ENCODE measurements around the gene TM2D3.

The TM2D3 gene

DNA sequence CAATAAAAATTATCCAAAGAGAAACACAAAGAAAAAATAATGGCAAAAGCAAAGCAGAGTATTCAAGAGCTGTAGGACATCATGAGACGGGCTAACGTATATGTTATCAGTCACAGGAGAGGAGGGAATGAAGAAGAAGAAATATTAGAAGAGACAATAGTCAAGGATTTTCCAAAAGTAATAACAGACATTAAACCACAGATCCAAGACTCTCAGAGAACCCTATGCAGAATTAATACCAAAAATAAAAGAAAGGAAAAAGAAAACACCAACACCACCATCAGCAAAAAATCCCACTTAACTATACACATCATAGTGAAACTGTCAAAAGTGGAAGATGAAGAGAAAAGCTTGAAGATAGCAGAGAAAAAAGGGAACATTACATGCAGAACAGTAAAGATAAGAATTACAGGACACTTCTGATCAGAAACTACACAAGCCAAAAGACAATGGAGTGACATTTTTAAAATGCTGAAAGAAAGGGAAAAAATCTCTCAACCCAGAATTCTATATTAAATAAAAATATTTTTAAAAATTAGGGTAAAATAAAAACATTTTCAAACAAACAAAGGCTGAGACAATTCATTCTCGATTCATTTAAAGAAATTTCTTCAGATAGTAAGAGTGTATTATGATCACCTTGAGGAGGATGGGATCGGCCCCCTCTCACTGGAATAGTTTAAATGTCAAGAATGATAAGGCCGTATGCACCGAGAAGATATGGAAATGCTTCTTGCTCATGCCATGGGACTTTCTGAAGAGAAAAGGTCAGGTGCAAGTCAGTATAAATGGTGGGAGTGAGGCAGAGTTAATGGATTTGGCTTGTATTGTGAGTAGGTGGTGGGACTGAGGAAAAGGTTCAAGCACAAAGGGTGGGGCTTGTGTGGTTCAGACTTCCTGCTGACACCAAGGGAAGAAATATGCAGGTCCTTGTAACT is 28.5 kb downstream of the TM2D3 start:
- no peak for DNase-seq (ENCODE audit: low read depth in 1 of 2, low spot score in 1 of 2)
- Histone ChIP-seq H3K27ac (replicated peaks) (peak overlapping the region; percentile 76), H3K4me3 (replicated peaks; ENCODE audit: insufficient read depth, low read length) (no peak overlapping the region), H3K27me3 (ENCODE audit: insufficient read depth, poor library complexity, severe bottlenecking) (no peaks in the 10 kb centered on the region)
- TF ChIP-seq GABPA (IDR thresholded peaks at IDR 0.05; ENCODE audit: low read depth) (no peak), CTCF (IDR thresholded peaks at IDR 0.05; ENCODE audit: insufficient read depth, low read length) (no peak), REST (IDR thresholded peaks at IDR 0.05; ENCODE audit: insufficient replicate concordance, low read depth) (no peak), POLR2AphosphoS5 (IDR thresholded peaks at IDR 0.05; ENCODE audit: low read depth) (no peak), SPI1 (IDR thresholded peaks at IDR 0.05; ENCODE audit: borderline replicate concordance, low read depth) (no peak)

GRCh38 chr15:101621961-101622360 is 30.2 kb downstream of the TM2D3 start:
- DNase-seq (ENCODE audit: low read depth in 1 of 2, low spot score in 1 of 2), result no peak
- no peaks in the 10 kb centered on the region for H3K27me3 ChIP-seq (ENCODE audit: insufficient read depth, poor library complexity, severe bottlenecking)
- H3K27ac ChIP-seq (replicated peaks), result no peak overlapping the region
- TF ChIP-seq REST (IDR thresholded peaks at IDR 0.05; ENCODE audit: insufficient replicate concordance, low read depth), result no peak
- no peak for TF ChIP-seq CTCF (IDR thresholded peaks at IDR 0.05; ENCODE audit: insufficient read depth, low read length)
- TF ChIP-seq GABPA (IDR thresholded peaks at IDR 0.05; ENCODE audit: low read depth), result no peak
- no peak for TF ChIP-seq POLR2AphosphoS5 (IDR thresholded peaks at IDR 0.05; ENCODE audit: low read depth)
- no peak for TF ChIP-seq SPI1 (IDR thresholded peaks at IDR 0.05; ENCODE audit: borderline replicate concordance, low read depth)
- H3K4me3 ChIP-seq (replicated peaks; ENCODE audit: insufficient read depth, low read length), result no peak overlapping the region

DNA sequence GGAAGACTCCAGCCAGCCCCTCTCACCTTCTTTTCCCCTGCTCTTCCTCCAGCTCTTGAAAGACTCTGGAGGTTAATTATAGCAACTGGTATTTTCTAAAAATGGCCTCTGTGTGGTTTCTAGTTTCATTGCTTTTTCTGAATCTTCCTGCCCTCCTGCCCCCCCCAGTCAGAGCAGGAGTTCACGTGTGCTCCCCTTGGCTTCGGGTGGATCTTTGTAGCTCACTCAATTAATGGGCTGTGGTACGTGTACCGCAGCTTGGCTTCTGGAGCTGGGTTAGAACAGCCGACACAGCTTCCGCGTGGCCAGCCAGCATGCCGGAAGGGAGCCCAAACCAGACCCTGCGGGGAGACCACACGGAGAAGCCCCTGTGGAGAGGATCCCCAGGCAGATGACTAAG is 31.5 kb downstream of the TM2D3 start:
- Histone ChIP-seq H3K27me3 (ENCODE audit: insufficient read depth, poor library complexity, severe bottlenecking) (no peaks in the 10 kb centered on the region), H3K4me3 (replicated peaks; ENCODE audit: insufficient read depth, low read length) (no peak overlapping the region), H3K27ac (replicated peaks) (no peak overlapping the region)
- DNase-seq (ENCODE audit: low read depth in 1 of 2, low spot score in 1 of 2), result no peak
- TF ChIP-seq GABPA (IDR thresholded peaks at IDR 0.05; ENCODE audit: low read depth) (no peak), REST (IDR thresholded peaks at IDR 0.05; ENCODE audit: insufficient replicate concordance, low read depth) (no peak), SPI1 (IDR thresholded peaks at IDR 0.05; ENCODE audit: borderline replicate concordance, low read depth) (no peak), POLR2AphosphoS5 (IDR thresholded peaks at IDR 0.05; ENCODE audit: low read depth) (no peak), CTCF (IDR thresholded peaks at IDR 0.05; ENCODE audit: insufficient read depth, low read length) (no peak)

All from HL-60 (cell line).